Activated CD4-positive, alpha-beta T cell treated with anti-CD3 and anti-CD28 coated beads, Interleukin-10, Interleukin-2, amounts not matched to agents 100 ng/mL and 50 ng/mL, durations not matched to agents 16 hours and 8 hours (primary cell): ENCODE measurements around the gene KIF13A.
"Not testable (repeated sequence)": the region's sequence is repeated elsewhere in the genome, so short reads cannot be mapped to it uniquely, and the experiment has no call there.

Source experiments
- DNase-seq: peaks from one replicate; pipeline ENCODE4 v3.0.0-alpha.2; 2020

The KIF13A gene

GRCh38 chr6:17754254-17754653, 233.2 kb downstream of the KIF13A start:
- DNase-seq: no peak

- DNase-seq: not testable (repeated sequence)
These were observed 242.1 kb downstream of the KIF13A start for GRCh38 chr6:17745324-17745723.

- not testable (repeated sequence) for DNase-seq
These were observed 242.6 kb downstream of the KIF13A start for GRCh38 chr6:17744757-17745308.

GRCh38 chr6:17744019-17744756, 243.2 kb downstream of the KIF13A start:
- no peak for DNase-seq

DNA sequence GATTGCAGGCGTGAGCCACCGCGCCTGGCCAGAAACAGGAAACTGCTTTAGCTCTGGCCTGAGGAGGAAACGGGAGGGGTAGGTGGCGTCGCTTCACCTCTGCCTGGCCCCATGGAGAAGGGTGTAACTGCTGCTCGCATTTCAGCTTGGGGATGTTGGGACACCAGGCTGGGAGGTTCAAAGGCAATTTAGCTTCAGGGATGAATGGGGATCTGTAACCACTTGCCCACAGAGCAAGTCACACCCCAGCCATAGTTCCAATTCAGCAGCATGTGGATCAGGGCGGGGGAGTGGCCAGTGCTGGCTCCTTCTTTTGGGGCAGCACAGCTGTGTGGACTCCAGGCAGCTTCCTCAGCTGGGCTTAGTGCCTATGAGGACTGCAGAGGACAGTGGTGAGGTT, 245.9 kb downstream of the KIF13A start:
- no peak for DNase-seq

DNA sequence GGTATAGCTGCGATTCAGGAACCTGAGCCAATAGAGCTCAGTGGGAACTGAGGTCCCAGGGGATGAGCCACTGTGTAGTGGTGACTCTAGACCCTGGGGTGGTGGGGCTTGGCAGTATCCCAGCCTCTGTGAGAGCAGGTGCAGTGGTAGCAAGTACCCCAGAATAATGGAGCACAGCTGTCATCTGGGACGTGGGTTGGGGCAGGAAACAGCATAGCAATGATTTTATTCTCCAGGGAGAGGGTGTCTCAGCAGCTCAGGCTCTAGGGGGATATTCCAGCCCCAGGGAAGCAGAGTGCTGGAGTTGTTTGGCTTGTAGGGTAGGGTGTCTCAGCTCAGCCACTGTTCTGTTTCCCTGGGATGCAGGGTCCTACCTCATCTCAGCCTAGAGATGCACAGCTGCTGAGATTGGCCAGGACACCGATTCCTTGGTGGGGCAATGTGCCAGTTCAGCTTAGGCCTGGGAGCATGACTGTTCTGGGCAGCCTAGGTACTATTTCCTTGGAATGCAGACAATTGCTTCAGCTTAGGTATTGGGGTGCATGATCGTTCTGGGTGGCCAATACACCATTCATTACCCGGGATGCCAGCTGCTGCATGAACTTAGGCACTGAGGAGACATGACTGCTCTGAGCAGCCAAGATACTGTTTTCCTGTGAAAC, 246.7 kb downstream of the KIF13A start:
- no peak for DNase-seq

DNA sequence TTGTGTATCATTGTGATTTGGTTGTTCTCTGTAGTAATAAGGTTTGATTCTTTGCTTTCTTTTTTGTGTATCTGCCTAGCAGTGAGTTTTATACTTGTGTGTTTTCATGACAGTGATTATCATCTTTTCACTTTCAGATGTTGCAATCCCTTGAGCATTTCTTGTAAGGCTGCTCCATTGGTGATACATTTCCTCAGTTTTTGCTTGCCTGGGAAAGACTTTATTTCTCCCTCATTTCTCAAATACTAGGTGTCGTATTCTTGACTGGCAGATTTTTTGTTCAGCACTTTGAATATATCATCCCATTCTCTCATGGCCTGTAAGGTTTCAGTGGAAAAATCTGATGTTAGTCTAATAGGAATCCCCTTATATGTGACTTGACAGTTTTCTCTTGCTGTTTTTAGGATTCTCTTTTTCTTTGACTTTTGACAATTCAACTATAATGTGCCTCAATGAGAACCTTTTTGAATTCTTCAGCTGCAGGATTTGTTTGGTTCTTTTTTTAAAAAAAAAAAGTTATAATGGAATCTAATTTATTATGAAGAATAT, 249.7 kb downstream of the KIF13A start:
- DNase-seq: no peak

GRCh38 chr6:17735311-17735710, 252.1 kb downstream of the KIF13A start:
- DNase-seq: not testable (repeated sequence)

GRCh38 chr6:17730078-17730704, 257.2 kb downstream of the KIF13A start:
- no peak for DNase-seq

GRCh38 chr6:17729223-17730077, 258.0 kb downstream of the KIF13A start:
- no peak for DNase-seq

- no peak for DNase-seq
These were observed 258.7 kb downstream of the KIF13A start for GRCh38 chr6:17728551-17729222.

DNA sequence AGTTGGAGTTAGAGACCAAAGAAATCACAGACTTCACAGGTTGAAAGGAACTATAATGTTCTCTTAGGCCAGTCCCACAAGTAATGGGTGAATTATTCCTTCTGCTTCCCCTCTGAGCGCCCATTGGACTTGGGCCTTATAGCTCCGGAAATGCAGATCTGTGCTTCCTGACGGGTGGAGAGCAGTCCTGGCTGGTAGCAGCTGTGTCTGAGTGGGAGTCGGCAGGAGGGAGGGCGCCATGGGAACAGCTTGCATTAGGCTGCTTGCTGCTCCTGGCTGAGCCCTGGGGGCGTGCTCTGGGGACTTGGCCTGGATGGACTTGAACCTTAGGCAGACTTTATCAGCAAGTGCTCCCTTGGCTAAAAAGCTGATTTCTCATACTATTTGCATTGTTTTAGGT, 262.4 kb downstream of the KIF13A start:
- no peak for DNase-seq

GRCh38 chr6:17724341-17724740, 263.1 kb downstream of the KIF13A start:
- DNase-seq: no peak

- no peak for DNase-seq
These were observed 265.8 kb downstream of the KIF13A start for GRCh38 chr6:17721671-17722070.

DNA sequence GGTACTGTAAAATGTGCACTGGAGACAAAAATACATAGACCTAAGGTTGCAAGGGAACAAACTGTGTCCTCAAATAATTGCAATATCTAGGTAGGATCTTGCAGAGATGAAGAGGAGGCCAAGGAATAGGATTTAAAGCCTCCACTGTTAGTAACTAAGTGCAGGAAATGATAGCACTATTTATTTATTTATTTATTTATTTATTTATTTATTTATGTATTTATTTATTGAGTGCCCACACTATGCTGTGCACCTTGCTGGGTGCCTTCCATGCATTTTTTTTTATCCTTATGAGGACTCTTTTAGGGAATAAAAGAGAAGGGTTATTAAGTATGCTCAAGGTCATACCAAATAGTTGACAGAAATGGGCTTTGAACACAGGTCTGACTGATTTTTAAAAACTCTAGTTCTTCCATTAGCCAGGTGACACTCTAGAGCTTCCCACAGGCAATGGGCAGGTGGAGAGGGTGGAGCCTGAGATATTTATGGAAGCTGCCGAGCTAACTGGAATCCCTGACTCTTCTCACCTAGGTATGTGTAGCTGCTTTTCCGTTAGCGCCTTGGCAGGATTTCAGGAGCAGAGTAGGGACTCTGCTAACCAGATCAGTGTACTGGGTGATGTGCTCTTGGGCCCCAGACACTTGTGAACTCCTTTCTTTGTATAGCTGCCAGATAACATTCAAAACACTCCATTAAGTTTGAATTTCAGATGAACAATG, 268.0 kb downstream of the KIF13A start:
- no peak for DNase-seq

- DNase-seq: no peak
These were observed 271.2 kb downstream of the KIF13A start for GRCh38 chr6:17716221-17716620.

DNA sequence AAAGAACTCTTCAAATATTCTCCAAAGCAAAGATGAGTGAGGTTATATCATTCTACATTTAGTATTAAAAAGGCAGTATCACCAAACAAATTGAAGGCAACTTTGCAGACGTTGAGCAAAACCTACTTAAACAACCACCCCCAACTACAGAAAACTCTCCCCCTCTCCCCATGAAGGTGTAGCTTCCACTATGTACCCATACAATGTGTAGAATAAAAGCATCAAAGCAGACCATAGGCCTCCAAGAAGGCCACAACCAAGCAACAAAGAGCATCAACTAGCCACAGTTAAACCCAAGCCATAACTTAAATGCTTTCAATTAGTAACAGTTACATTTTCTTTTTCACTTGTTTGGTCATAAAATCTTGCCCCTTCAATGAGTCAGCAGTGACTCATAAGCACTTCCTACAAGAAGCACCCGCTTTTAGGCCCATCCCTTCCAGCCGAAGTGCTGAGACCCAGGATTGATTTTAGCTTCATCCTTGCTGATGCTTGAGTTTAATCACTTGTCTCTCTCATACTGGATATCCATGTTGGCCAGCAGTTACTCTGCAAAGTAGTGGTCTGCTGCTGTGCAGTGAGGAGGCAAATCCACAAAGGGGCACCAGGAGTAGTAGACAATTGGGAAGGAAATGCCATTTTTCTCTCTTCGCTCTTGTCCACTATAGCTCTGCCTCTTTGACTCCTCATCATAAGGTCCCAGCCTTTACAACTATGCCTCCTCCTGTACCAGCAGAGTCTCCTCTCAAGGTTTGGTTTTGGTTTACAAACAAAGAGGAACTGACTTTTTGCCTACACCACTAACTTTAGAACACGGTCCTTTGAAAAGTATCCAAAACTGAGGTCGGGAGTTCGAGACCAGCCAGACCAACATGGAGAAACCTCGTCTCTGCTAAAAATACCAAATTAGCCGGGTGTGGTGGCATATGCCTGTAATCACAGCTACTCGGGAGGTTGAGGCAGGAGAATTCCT, 272.3 kb downstream of the KIF13A start:
- peak; percentile 86 for DNase-seq

DNA sequence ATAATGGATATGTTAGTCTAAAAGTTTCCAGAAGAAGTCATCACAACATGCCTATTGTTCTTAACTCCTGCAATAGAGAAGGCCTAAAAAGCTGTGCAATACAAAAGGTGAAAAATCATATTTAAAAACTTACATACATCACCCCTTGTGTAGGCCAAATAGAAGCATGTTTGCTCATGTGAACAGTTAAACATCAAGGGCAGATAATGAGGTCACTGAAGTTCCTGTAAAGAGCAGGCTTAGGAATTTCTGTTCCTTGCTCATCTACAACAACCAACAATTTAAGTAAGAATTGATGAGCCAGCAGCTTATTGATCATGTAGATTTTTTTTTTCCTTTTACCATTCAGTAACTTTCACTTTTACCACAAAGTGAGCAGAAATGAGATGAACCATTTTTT, 273.3 kb downstream of the KIF13A start:
- DNase-seq: no peak

GRCh38 chr6:17712576-17712975, 274.9 kb downstream of the KIF13A start:
- DNase-seq: no peak

GRCh38 chr6:17710331-17710730, 277.1 kb downstream of the KIF13A start:
- DNase-seq: no peak
